AG10803 (cell line): ENCODE data around the gene EDEM2.
"Not testable (repeated sequence)": the region's sequence is repeated elsewhere in the genome, so short reads cannot be mapped to it uniquely, and the experiment has no call there.

Experiments
- DNase-seq: peaks from one replicate; pipeline ENCODE4 v3.0.0; 2010; ENCODE audit warnings: low read depth
- H3K4me3 ChIP-seq: 2 replicates; pipeline ENCODE4 v1.5.1; 2011; ENCODE audit warnings: mild to moderate bottlenecking, low read length, control low read depth
- CTCF ChIP-seq: conservative IDR thresholded peaks from 2 replicates; pipeline ENCODE4 v1.5.1; 2011; ENCODE audit warnings: mild to moderate bottlenecking, low read length, control low read depth, inconsistent platforms

The EDEM2 gene

GRCh38 chr20:35088231-35089145 lies 58.6 kb downstream of the EDEM2 start:
- DNase-seq: peak; percentile 13
- no peak overlapping the region for H3K4me3 ChIP-seq
- TF ChIP-seq CTCF: no peak

GRCh38 chr20:35087791-35088190 lies 59.3 kb downstream of the EDEM2 start:
- H3K4me3 ChIP-seq: no peak overlapping the region
- no peak for DNase-seq
- no peak for TF ChIP-seq CTCF

- no peak for TF ChIP-seq CTCF
- DNase-seq: no peak
- no peak overlapping the region for H3K4me3 ChIP-seq
Measured at GRCh38 chr20:35087355-35087754, 59.8 kb downstream of the EDEM2 start.

- TF ChIP-seq CTCF: no peak
- DNase-seq: no peak
- H3K4me3 ChIP-seq: no peak overlapping the region
Measured at GRCh38 chr20:35085477-35086225, 61.5 kb downstream of the EDEM2 start.

GRCh38 chr20:35084998-35085397 lies 62.1 kb downstream of the EDEM2 start:
- no peak overlapping the region for H3K4me3 ChIP-seq
- TF ChIP-seq CTCF: no peak
- DNase-seq: no peak

- not testable (repeated sequence) for DNase-seq, H3K4me3 ChIP-seq
Measured at GRCh38 chr20:35080348-35080642, 66.8 kb downstream of the EDEM2 start.

GRCh38 chr20:35079472-35080347 lies 67.4 kb downstream of the EDEM2 start:
- H3K4me3 ChIP-seq: no peak overlapping the region
- DNase-seq: no peak
- TF ChIP-seq CTCF: no peak
